ENCODE results near the gene STOX2.

DNA sequence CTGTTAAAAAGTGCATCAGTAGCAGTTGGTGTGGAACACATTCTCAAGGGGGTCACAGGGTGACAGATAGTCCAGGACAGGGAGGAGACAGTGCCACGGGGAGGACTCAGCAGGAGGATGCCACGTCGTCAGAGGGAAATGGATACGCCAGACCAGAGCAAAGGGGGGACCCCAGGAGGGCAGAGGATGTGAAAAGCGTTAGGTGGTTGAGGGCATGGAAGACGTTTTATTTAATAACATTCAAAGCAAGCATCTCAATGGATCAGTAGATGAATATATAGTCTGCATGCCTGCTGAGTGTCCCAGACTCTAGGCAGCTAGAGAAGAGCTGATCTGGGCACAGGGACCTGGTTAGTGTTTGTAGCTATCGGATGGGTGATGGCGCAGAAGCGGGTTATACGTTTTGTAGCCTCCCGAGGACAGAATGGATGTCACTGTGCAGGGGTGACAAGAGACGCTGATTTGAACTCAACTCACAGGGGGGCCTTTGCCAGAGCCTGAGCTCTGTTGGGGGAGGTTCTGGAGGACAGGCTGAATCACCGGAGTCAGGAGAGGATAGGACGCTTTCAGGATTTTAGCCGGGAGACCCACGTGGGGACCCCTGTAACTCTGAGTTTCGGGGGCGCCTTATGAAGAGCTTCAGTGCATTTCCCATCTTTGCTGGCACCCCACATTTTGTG is 81.3 kb downstream of the STOX2 start:
- no peak for TF ChIP-seq RAD21 (IDR thresholded peaks at IDR 0.05; ENCODE audit: low read depth)
- TF ChIP-seq FOXM1 (IDR thresholded peaks at IDR 0.05; ENCODE audit: borderline replicate concordance, low read depth) = no peak
- TF ChIP-seq EGR1 (IDR thresholded peaks at IDR 0.05) = no peak
- no peak for TF ChIP-seq NFIC (IDR thresholded peaks at IDR 0.05)
- TF ChIP-seq CEBPB (IDR thresholded peaks at IDR 0.05) = no peak
- no peak for TF ChIP-seq TAF1 (IDR thresholded peaks at IDR 0.05; ENCODE audit: low read depth)
- TF ChIP-seq, protein P1, sequence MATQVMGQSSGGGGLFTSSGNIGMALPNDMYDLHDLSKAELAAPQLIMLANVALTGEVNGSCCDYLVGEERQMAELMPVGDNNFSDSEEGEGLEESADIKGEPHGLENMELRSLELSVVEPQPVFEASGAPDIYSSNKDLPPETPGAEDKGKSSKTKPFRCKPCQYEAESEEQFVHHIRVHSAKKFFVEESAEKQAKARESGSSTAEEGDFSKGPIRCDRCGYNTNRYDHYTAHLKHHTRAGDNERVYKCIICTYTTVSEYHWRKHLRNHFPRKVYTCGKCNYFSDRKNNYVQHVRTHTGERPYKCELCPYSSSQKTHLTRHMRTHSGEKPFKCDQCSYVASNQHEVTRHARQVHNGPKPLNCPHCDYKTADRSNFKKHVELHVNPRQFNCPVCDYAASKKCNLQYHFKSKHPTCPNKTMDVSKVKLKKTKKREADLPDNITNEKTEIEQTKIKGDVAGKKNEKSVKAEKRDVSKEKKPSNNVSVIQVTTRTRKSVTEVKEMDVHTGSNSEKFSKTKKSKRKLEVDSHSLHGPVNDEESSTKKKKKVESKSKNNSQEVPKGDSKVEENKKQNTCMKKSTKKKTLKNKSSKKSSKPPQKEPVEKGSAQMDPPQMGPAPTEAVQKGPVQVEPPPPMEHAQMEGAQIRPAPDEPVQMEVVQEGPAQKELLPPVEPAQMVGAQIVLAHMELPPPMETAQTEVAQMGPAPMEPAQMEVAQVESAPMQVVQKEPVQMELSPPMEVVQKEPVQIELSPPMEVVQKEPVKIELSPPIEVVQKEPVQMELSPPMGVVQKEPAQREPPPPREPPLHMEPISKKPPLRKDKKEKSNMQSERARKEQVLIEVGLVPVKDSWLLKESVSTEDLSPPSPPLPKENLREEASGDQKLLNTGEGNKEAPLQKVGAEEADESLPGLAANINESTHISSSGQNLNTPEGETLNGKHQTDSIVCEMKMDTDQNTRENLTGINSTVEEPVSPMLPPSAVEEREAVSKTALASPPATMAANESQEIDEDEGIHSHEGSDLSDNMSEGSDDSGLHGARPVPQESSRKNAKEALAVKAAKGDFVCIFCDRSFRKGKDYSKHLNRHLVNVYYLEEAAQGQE (IDR thresholded peaks at IDR 0.05; ENCODE audit: low read depth) = no peak
- no peak for TF ChIP-seq CREB1 (IDR thresholded peaks at IDR 0.05; ENCODE audit: low read depth)
- TF ChIP-seq EP300 (IDR thresholded peaks at IDR 0.05; ENCODE audit: borderline replicate concordance) = no peak
- TF ChIP-seq, protein P2, sequence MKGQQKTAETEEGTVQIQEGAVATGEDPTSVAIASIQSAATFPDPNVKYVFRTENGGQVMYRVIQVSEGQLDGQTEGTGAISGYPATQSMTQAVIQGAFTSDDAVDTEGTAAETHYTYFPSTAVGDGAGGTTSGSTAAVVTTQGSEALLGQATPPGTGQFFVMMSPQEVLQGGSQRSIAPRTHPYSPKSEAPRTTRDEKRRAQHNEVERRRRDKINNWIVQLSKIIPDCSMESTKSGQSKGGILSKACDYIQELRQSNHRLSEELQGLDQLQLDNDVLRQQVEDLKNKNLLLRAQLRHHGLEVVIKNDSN (IDR thresholded peaks at IDR 0.05) = no peak
- no peak for TF ChIP-seq YY1 (IDR thresholded peaks at IDR 0.05; ENCODE audit: low read depth)
- TF ChIP-seq TCF12 (IDR thresholded peaks at IDR 0.05; ENCODE audit: low read depth) = no peak

Data from Ishikawa (cell line).